ENCODE measurements around the gene PARD3B. TPM values are rescaled to one million over a fixed set of nuclear protein-coding genes. Genes with fewer than 3 reads are reported as not detected.

PARD3B gene
- total and polyA plus RNA-seq, 7 donors = 3.2 to 64.0 (median 42.5) TPM

GRCh38 chr2:205610437-205610836, 1065.2 kb downstream of the PARD3B start:
- no peaks in the 10 kb centered on the region for H3K9me3 ChIP-seq
- TF ChIP-seq POLR2A (IDR thresholded peaks at IDR 0.05) = no peak
- no peak for TF ChIP-seq EP300 (IDR thresholded peaks at IDR 0.05)
- TF ChIP-seq POLR2AphosphoS5 (IDR thresholded peaks at IDR 0.05) = no peak
- TF ChIP-seq CTCF (IDR thresholded peaks at IDR 0.05) = no peak
- no peaks in the 10 kb centered on the region for H3K27me3 ChIP-seq
- DNase-seq = no peak
- intact Hi-C loops (cut with DNase I) = no loop called here
- H3K4me1 ChIP-seq = peaks cover 0 to 44% (median 23%) of the 10 kb centered on the region in 4 donors
- no peaks in the 10 kb centered on the region for H3K36me3 ChIP-seq
- H3K4me3 ChIP-seq = no peak overlapping the region
- H3K27ac ChIP-seq = no peak overlapping the region
- 91 to 92% methylated on average over 1 of the region's 1 CpG for WGBS, 2 donors

GRCh38 chr2:205612636-205613035, 1067.4 kb downstream of the PARD3B start:
- TF ChIP-seq POLR2AphosphoS5 (IDR thresholded peaks at IDR 0.05) (peak in 1 of 4 donors; percentile 24), POLR2A (IDR thresholded peaks at IDR 0.05) (no peak)
- DNase-seq = no peak
- H3K4me3 ChIP-seq = no peak overlapping the region
- 34 to 82% methylated on average over 4 of the region's 4 CpGs for WGBS, 2 donors
- H3K9me3 ChIP-seq = no peaks in the 10 kb centered on the region
- H3K36me3 ChIP-seq = no peaks in the 10 kb centered on the region
- intact Hi-C loops (cut with DNase I) = no loop called here
- peaks cover 0 to 47% (median 25%) of the 10 kb centered on the region in 4 donors for H3K4me1 ChIP-seq
- no peaks in the 10 kb centered on the region for H3K27me3 ChIP-seq
- peak overlapping the region in 2 of 4 donors; percentile 29 to 59 for H3K27ac ChIP-seq

GRCh38 chr2:205613970-205614559, 1068.8 kb downstream of the PARD3B start:
- TF ChIP-seq CTCF (IDR thresholded peaks at IDR 0.05) (no peak), EP300 (IDR thresholded peaks at IDR 0.05) (no peak), POLR2A (IDR thresholded peaks at IDR 0.05) (no peak), POLR2AphosphoS5 (IDR thresholded peaks at IDR 0.05) (no peak)
- no peak for DNase-seq
- H3K27ac ChIP-seq = no peak overlapping the region
- no peaks in the 10 kb centered on the region for H3K27me3 ChIP-seq
- peaks cover 0 to 35% (median 21%) of the 10 kb centered on the region in 4 donors for H3K4me1 ChIP-seq
- no peaks in the 10 kb centered on the region for H3K9me3 ChIP-seq
- WGBS, 2 donors = 18 to 45% methylated on average over 3 of the region's 3 CpGs
- H3K36me3 ChIP-seq = no peaks in the 10 kb centered on the region
- H3K4me3 ChIP-seq = no peak overlapping the region
- intact Hi-C loops (cut with DNase I) = no loop called here

GRCh38 chr2:205614965-205615364, 1069.7 kb downstream of the PARD3B start:
- intact Hi-C loops (cut with DNase I) = no loop called here
- H3K36me3 ChIP-seq = no peaks in the 10 kb centered on the region
- no peak overlapping the region for H3K27ac ChIP-seq
- H3K27me3 ChIP-seq = no peaks in the 10 kb centered on the region
- TF ChIP-seq CTCF (IDR thresholded peaks at IDR 0.05) (no peak), POLR2AphosphoS5 (IDR thresholded peaks at IDR 0.05) (no peak)
- no peaks in the 10 kb centered on the region for H3K9me3 ChIP-seq
- 81 to 94% methylated on average over 4 of the region's 4 CpGs for WGBS, 2 donors
- H3K4me1 ChIP-seq = peaks cover 0 to 26% (median 17%) of the 10 kb centered on the region in 4 donors
- no peak overlapping the region for H3K4me3 ChIP-seq
- no peak for DNase-seq

GRCh38 chr2:205617905-205618304, 1072.6 kb downstream of the PARD3B start:
- Histone ChIP-seq H3K27ac (no peak overlapping the region), H3K9me3 (no peaks in the 10 kb centered on the region), H3K27me3 (no peaks in the 10 kb centered on the region), H3K36me3 (no peaks in the 10 kb centered on the region), H3K4me1 (peaks cover 0 to 20% (median 8%) of the 10 kb centered on the region in 4 donors), H3K4me3 (no peak overlapping the region)
- intact Hi-C loops (cut with DNase I) = no loop called here
- TF ChIP-seq EP300 (IDR thresholded peaks at IDR 0.05) (no peak), POLR2A (IDR thresholded peaks at IDR 0.05) (no peak), POLR2AphosphoS5 (IDR thresholded peaks at IDR 0.05) (no peak), CTCF (IDR thresholded peaks at IDR 0.05) (no peak)
- WGBS, 2 donors = 78 to 89% methylated on average over 2 of the region's 2 CpGs
- DNase-seq = no peak

All from sigmoid colon (tissue), 7 donors.